WTC11 (cell line): ENCODE results near the gene MRFAP1L1. TPM values are rescaled to one million over a fixed set of nuclear protein-coding genes. Genes with fewer than 3 reads are reported as not detected.
A peak's percentile ranks its signal among the peaks of the same experiment; 100 is the strongest.

Experiments used
- ATAC-seq: fragments of 200-7000 bp; cut with Tn5 transposase; 2 replicates; pipeline ENCODE4 v1.10.0; 2021; ENCODE audit warnings: mild to moderate bottlenecking, moderate library complexity
- CTCF ChIA-PET: fragments of 300-600 bp; sonication (Branson Sonifier 250); formaldehyde crosslinking; loops from one replicate; lab custom pipeline; 2021; ENCODE audit warnings: antibody characterized with exemption; lab: Charles Lee
- POLR2A ChIA-PET: fragments of 350-600 bp; sonication (Branson Sonifier 250); formaldehyde crosslinking; loops from one replicate; lab custom pipeline; 2021; ENCODE audit warnings: antibody characterized with exemption; lab: Charles Lee
- DNase-seq: peaks from one replicate; pipeline ENCODE4 v3.0.0; 2021; ENCODE audit warnings: low spot score
- H3K27ac Mint-ChIP-seq: 2 replicates; pipeline ENCODE4 v1.8.0; 2021; ENCODE audit warnings: mixed read lengths
- H3K27me3 Mint-ChIP-seq: 2 replicates; pipeline ENCODE4 v1.8.0; 2021; ENCODE audit warnings: low read depth, mild to moderate bottlenecking, moderate library complexity, mixed read lengths
- H3K36me3 Mint-ChIP-seq: 2 replicates; pipeline ENCODE4 v1.8.0; 2021; ENCODE audit warnings: mixed read lengths
- H3K4me1 Mint-ChIP-seq: 2 replicates; pipeline ENCODE4 v1.8.0; 2022; ENCODE audit warnings: mixed read lengths
- H3K4me3 Mint-ChIP-seq: 2 replicates; pipeline ENCODE4 v1.8.0; 2021; ENCODE audit warnings: mild to moderate bottlenecking, moderate library complexity, mixed read lengths
- H3K9me3 Mint-ChIP-seq: 2 replicates; pipeline ENCODE4 v1.8.0; 2021; ENCODE audit warnings: mixed read lengths
- AFF4 ChIP-seq: sonication (generic); formaldehyde crosslinking; IDR thresholded peaks from 2 replicates; pipeline ENCODE4 v1.8.1; 2023; ENCODE audit warnings: mild to moderate bottlenecking, missing genetic modification reagents, borderline replicate concordance
- ARID4B ChIP-seq: sonication (generic); formaldehyde crosslinking; IDR thresholded peaks from 2 replicates; pipeline ENCODE4 v1.8.0; 2023; ENCODE audit warnings: missing genetic modification reagents, mild to moderate bottlenecking, borderline replicate concordance
- GABPB1 ChIP-seq: sonication (generic); formaldehyde crosslinking; IDR thresholded peaks from 2 replicates; pipeline ENCODE4 v1.8.1; 2023; ENCODE audit warnings: mild to moderate bottlenecking, missing genetic modification reagents
- NR1H2 ChIP-seq: sonication (generic); formaldehyde crosslinking; IDR thresholded peaks from 2 replicates; pipeline ENCODE4 v1.9.0; 2021; ENCODE audit warnings: mild to moderate bottlenecking, moderate library complexity, missing genetic modification reagents
- NR2C2 ChIP-seq: sonication (generic); formaldehyde crosslinking; IDR thresholded peaks from 2 replicates; pipeline ENCODE4 v1.8.0; 2022; ENCODE audit warnings: mild to moderate bottlenecking, missing genetic modification reagents
- PRDM15 ChIP-seq: sonication (generic); formaldehyde crosslinking; IDR thresholded peaks from 2 replicates; pipeline ENCODE4 v1.8.0; 2022; ENCODE audit warnings: missing genetic modification reagents
- ZMAT4 ChIP-seq: fragments of 250-450 bp; sonication (Bioruptor Pico); IDR thresholded peaks from 2 replicates; pipeline ENCODE4 v1.9.0; 2021; ENCODE audit warnings: mild to moderate bottlenecking
- ZNF121 ChIP-seq: sonication (generic); formaldehyde crosslinking; IDR thresholded peaks from 2 replicates; pipeline ENCODE4 v1.8.0; 2023; ENCODE audit warnings: missing genetic modification reagents
- total RNA-seq: library from RNA; stranded (reverse); gene quantifications from 3 replicates; pipeline ENCODE4 v1.2.3, GENCODE V29; 2021

MRFAP1L1 gene
- total RNA-seq, 1 experiment from 2014 or later: 54.4 TPM

GRCh38 chr4:6695660-6696610 is 13.7 kb downstream of the MRFAP1L1 start:
- DNase-seq (no peak), ATAC-seq (no peak)
- H3K27ac Mint-ChIP-seq: peak overlapping the region; percentile 76; the same call in 1 of the 2 replicates
- TF ChIP-seq NR1H2 (CRISPR knock-in tag): no peak
- no peak for TF ChIP-seq NR2C2
- TF ChIP-seq GABPB1 (CRISPR knock-in tag): peak; percentile 98
- no peak for TF ChIP-seq PRDM15 (CRISPR knock-in tag)
- H3K4me3 Mint-ChIP-seq: no peak overlapping the region
- ChIA-PET POLR2A (interaction anchor here (0.6 kb wide), 1 partner anchor 43 kb away, joined by 3 read pairs; no protein-coding TSS in a partner anchor), CTCF (interaction anchor here (1.8 kb wide), 1 partner anchor 15 kb away, joined by 6 read pairs; no protein-coding TSS in a partner anchor)
- no peaks in the 10 kb centered on the region for H3K9me3 Mint-ChIP-seq
- peaks cover 5% of the 10 kb centered on the region; the same call in 1 of the 2 replicates for H3K36me3 Mint-ChIP-seq
- no peaks in the 10 kb centered on the region for H3K27me3 Mint-ChIP-seq
- H3K4me1 Mint-ChIP-seq: peaks cover 3% of the 10 kb centered on the region; the same call in 1 of the 2 replicates

GRCh38 chr4:6694177-6694901 is 15.3 kb downstream of the MRFAP1L1 start:
- Mint-ChIP-seq H3K4me3 (no peak overlapping the region), H3K9me3 (no peaks in the 10 kb centered on the region), H3K27ac (no peak overlapping the region), H3K4me1 (peaks cover 15% of the 10 kb centered on the region), H3K36me3 (no peaks in the 10 kb centered on the region)
- ATAC-seq (no peak), DNase-seq (no peak)
- CTCF ChIA-PET: interaction anchor here (1.0 to 1.2 kb wide), 2 partner anchors 13 to 30 kb away, joined by 5 to 8 read pairs; no protein-coding TSS in a partner anchor
- TF ChIP-seq ZNF121 (CRISPR knock-in tag) (no peak), ZMAT4 (CRISPR knock-in tag) (no peak), ARID4B (CRISPR knock-in tag) (no peak), AFF4 (CRISPR knock-in tag) (no peak)
- TF ChIP-seq, all 79 proteins: peak for 0
- POLR2A ChIA-PET: no interaction called here
- no peaks in the 10 kb centered on the region for H3K27me3 Mint-ChIP-seq
